Esophagus muscularis mucosa (tissue), 4 donors: Measurements from ENCODE around the gene ARHGEF40.

ENCODE experiments used
- CTCF ChIP-seq, 3 experiments: fragments of 200-600 bp in 2 of 3; fragments of 450-650 bp in 1 of 3; sonication (generic) in 2 of 3; IDR thresholded peaks; one replicate each; pipeline ENCODE4 v1.5.1; 2017 to 2019; ENCODE audit warnings: antibody characterized with exemption in 3 of 3, mild to moderate bottlenecking in 2 of 3, moderate library complexity in 1 of 3
- EP300 ChIP-seq: sonication (generic); formaldehyde crosslinking; IDR thresholded peaks from one replicate; pipeline ENCODE4 v1.6.1; 2017; ENCODE audit warnings: antibody characterized with exemption
- POLR2A ChIP-seq: fragments of 450-650 bp; IDR thresholded peaks from one replicate; pipeline ENCODE4 v1.6.1; 2017; ENCODE audit warnings: antibody characterized with exemption, moderate library complexity, mild to moderate bottlenecking, low read depth

GRCh38 chr14:21104448-21105060, 34.5 kb downstream of the ARHGEF40 start:
- TF ChIP-seq CTCF (IDR thresholded peaks at IDR 0.05) (peak in 2 of 3 experiments; percentile 98 to 99), POLR2A (no peak), EP300 (no peak)
